Posterior vena cava (tissue), 2 donors: ENCODE results near the gene EFCAB8. TPM values are rescaled to one million over a fixed set of nuclear protein-coding genes. Genes with fewer than 3 reads are reported as not detected.
"Not testable (repeated sequence)": the region's sequence is repeated elsewhere in the genome, so short reads cannot be mapped to it uniquely, and the experiment has no call there.

Experiments
- DNase-seq: peaks from one replicate; pipeline ENCODE4 v3.0.0-alpha.2; 2020; ENCODE audit warnings: low spot score
- intact Hi-C, 2 donors: fragments of 100-400 bp; cut with DNase I; formaldehyde crosslinking; loops; one replicate each; pipeline versions ENCODE4 v1.14.1 to v1.14.2; 2022 to 2023
- total RNA-seq, 2 donors: library from RNA; stranded (reverse); fragmentation: NEBNext Ultra II Directional; extraction: Animal tissue kit (Norgen Biotek cat#: 25700); gene quantifications; one replicate each; pipeline ENCODE4 v1.2.1, GENCODE V29; 2021
- donor health status: DM: yes; HTN: yes; CAD: no.
- donor health status: DM: yes; HTN: yes; CAD: no.

The EFCAB8 gene
- total RNA-seq, 2 donors from 2014 or later = 0.28 to 0.81 TPM

DNA sequence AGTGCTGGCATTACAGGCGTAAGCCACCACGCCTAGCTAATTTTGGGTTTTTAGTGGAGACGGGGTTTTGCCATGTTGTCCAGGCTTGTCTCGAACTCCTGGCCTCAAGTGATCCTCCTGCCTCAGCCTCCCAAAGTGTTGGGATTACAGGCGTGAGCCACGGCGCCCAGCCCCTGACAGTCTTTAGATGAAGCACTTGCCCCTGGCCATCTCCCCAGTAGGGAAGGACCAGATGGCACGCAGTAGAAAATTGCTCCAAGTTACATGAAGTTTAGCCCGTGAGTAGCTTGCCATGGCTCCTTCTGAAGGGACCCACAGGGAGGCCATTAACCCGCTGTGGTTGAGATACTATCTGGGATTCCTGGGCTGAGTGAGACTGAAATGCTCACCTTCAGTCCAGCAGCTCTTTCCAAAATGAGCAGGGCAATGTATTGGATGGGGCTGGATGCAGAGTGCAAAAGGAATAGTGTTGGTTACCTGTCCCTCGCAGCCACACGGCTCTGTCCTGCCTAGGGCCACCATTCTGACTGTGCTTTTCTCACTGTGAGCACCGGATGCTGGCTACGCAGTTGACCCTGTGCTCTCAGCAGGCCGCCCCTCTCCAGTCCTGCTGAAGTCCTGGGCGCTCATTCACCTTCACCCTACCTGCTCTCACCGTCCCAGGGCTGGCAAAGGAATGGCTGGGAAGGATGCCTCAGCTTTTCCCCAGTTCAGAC lies 66.9 kb downstream of the EFCAB8 start:
- intact Hi-C loops = no loop called here
- no peak for DNase-seq

- no peak for DNase-seq
- intact Hi-C loops = no loop called here
Observed at GRCh38 chr20:32929162-32929561, 70.4 kb downstream of the EFCAB8 start.

GRCh38 chr20:32930181-32930580 lies 71.5 kb downstream of the EFCAB8 start:
- no peak for DNase-seq
- intact Hi-C loops = no loop called here

DNA sequence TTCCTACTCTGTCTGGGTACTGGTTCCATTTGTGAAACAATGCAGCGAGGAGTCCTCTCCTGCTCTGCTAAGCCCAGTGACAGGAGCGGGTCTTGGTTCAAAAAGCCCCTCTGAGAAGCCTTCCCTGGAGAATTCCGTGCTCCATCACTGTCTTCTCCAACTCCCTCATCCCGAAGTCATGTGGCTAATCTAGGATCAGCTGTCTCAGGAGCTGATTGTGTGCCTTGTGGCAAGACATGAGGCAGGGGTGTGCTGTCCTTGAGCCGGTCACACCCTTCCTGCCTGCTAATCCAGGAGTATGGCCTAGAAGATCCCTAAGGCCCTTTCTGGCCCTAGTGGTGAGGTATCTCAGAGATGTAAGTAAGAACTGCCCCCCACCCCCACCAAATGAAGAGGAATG lies 72.0 kb downstream of the EFCAB8 start:
- intact Hi-C loops = no loop called here
- no peak for DNase-seq

DNA sequence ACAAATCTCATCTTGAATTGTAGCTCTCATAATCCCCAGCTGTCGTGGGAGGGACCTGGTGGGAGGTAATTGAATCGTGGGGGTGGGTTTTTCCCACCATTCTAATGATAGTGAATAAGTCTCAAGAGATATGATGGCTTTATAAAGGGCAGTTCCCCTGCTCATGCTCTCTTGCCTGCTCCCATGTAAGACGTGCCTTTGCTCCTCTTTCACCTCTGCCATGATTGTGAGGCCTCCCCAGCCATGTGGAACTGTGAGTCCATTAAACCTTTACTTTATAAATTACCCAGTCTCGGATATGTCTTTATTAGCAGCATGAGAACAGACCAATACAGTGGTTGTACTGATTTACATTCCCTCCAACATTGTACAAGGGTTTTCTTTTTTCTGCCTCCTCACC lies 75.9 kb downstream of the EFCAB8 start:
- DNase-seq = no peak
- intact Hi-C loops = no loop called here

- no peak for DNase-seq
- intact Hi-C loops = no loop called here
Observed at GRCh38 chr20:32941155-32941885, 82.6 kb downstream of the EFCAB8 start.

DNA sequence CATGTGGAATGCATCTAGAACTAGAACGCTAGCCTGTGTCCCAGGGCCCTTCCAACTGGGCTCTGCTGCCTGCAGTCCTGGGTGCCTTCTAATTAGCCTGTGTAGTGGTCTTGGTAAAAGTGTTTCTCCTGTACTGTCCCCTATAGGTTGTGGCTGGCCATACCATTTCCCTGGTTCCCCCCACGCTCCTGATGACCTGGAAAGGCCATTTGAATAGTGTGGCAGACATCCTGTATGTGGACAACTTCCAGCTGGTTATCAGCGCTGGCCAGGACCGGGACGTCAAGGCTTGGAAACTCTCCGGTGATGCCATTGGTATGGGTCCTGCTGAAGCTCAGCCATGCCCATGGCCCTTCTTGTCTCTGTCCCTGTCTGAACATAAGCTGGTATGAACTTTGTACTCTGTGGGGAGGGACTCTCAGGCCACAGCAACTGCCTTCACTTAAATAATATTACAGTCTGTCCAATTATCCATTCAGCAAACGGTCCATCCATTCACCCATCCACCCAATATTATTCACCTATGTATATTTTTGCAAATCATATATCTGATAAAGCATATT lies 84.8 kb downstream of the EFCAB8 start:
- no peak for DNase-seq
- intact Hi-C loops = no loop called here

DNA sequence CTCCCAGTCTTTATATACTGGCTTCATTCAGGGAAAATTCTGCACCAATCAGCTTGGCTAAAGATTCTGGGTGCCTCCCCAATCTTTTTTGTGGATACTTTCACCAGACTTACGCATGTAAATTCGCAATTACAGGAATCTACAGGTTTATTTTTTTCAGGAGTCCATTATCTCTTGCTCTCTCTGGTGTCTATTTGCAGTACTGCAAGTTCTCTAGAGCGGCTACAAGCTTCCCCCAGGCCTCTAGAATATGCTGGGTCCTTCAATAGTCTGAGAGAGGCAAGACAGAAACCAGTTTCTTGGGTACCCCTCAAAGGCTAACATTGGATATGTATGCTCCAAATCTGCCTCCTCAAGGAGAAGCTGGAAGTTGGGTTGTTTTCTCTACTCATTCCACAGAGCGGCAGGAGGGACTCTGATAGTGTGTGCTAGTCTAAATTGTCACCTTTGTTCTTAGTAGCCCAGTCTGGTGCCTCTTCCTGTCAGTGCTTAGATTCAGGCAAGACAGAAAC lies 87.0 kb downstream of the EFCAB8 start:
- DNase-seq = no peak
- intact Hi-C loops = no loop called here

DNA sequence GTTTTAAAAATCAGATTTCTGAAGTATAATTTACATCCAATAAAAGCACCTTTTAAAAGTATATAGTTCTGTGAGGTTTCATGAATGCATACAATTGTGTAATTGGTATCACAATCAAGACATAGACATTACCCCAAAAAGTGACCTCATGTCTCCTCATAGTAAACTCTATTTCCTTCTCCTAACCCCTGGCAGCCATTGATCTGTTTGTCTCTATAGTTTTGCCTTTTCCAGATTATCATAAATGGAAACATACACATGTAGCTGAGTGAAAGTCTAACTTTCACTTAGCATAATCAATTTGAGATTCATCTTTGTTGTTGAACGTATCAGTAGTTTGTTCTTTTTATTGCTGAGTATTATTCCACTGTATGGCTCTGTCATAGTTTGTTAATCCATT lies 87.9 kb downstream of the EFCAB8 start:
- DNase-seq = no peak
- intact Hi-C loops = no loop called here

- intact Hi-C loops, DNase-seq: not testable (repeated sequence)
Observed at GRCh38 chr20:32950539-32950938, 91.8 kb downstream of the EFCAB8 start.

DNA sequence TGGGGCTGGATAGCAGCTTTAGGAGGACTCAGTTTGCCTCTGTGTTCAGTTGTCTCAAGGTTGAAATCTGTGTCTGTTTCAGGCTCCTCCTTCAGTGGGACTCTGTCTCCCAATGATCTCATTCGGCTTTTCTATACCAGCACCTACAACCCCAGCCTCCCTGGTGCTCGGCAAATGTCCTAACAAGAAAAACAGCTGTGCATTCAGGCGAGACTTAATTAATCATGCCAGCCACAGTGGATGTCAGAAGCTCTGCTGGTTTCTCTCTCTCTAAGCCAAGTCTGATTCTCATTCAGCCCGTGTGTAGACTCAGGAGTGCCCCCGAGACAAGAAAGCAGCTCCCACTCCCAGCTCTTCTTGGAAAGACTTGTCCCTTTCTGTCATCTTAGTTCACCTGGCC lies 98.7 kb downstream of the EFCAB8 start:
- intact Hi-C loops = no loop called here
- DNase-seq = no peak

DNA sequence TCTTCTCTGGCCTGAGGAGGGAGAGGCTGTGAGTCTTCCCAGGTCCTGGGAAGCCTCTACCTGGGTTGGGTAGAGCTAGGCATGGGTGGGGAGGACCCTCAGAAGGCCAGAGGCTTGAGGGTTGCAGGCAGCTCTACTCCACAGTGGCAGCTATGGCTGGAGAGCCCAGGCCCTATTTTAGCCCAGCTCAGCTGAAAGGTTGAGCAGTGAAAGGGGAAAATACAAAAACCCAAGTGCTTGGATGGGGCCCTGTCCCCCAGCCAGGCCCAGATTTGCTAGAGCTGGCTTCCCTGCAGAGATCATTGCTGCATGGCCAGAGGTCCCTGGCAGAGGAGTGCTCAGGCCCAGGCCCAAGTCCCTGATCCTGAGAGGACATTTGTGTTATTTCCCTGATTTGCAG lies 99.9 kb downstream of the EFCAB8 start:
- peak; percentile 47 for DNase-seq
- intact Hi-C loops = no loop called here

GRCh38 chr20:32959351-32960221 lies 100.9 kb downstream of the EFCAB8 start:
- peak; percentile 67 for DNase-seq

GRCh38 chr20:32960222-32960518 lies 101.4 kb downstream of the EFCAB8 start:
- peak; percentile 66 for DNase-seq
- intact Hi-C loops = no loop called here

More at GRCh38 chr20:32959351-32960221, 100.9 kb downstream of the EFCAB8 start:
- intact Hi-C loops = no loop called here

- DNase-seq = peak; percentile 78
- intact Hi-C loops = no loop called here
Observed at GRCh38 chr20:32960849-32961731, 102.4 kb downstream of the EFCAB8 start.

GRCh38 chr20:32962053-32962452 lies 103.3 kb downstream of the EFCAB8 start:
- intact Hi-C loops = no loop called here
- DNase-seq = peak; percentile 66

- peak; percentile 53 for DNase-seq
Observed at GRCh38 chr20:32962646-32963045, 103.9 kb downstream of the EFCAB8 start.

DNA sequence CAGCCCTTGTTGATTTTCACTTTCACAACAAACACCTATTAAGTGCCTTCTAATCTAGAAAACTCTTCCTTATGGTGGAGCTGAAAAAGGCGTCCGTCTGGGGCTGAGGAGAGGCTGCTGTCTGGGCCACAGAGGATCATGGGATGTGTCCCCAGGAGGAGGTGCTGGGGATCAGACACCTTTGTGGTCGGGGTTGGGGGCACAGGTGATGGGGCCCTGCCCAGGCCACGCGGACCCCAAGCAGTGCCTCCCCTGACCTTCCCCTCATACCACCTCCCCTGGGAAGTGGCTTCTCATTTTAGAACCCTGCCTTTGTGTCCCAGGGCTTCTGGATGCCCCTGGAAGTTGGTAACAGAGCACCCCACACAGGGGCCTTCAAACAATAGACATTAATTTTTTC lies 104.5 kb downstream of the EFCAB8 start:
- intact Hi-C loops = no loop called here
- DNase-seq = peak; percentile 50

More at GRCh38 chr20:32962646-32963045, 103.9 kb downstream of the EFCAB8 start:
- intact Hi-C loops = not testable (repeated sequence)

- intact Hi-C loops = no loop called here
- no peak for DNase-seq
Observed at GRCh38 chr20:32964575-32964974, 105.9 kb downstream of the EFCAB8 start.
